ENCODE results near the gene ZRSR2.
"Not testable (repeated sequence)": the region's sequence is repeated elsewhere in the genome, so short reads cannot be mapped to it uniquely, and the experiment has no call there.

ZRSR2 gene

DNA sequence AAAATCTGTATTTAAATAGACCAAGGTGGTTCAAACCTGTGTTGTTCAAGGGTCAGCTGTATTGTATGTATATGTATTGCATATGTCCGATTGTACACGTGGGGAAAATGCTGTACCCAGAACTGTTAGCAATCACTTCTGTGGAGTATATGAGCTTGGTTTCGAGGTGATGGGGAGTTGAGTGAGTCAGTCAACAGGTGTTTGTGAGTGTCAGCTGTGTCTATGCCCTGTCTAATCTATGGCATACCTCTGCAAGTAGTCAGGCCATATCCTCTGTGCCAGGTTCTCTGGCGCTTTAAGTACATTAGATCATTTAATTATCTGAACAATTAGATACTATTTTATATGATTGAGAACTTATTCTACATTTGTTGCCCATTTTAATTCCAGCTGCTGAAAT lies 7.4 kb downstream of the ZRSR2 start:
- no peak for DNase-seq (ENCODE audit: low read depth)

DNA sequence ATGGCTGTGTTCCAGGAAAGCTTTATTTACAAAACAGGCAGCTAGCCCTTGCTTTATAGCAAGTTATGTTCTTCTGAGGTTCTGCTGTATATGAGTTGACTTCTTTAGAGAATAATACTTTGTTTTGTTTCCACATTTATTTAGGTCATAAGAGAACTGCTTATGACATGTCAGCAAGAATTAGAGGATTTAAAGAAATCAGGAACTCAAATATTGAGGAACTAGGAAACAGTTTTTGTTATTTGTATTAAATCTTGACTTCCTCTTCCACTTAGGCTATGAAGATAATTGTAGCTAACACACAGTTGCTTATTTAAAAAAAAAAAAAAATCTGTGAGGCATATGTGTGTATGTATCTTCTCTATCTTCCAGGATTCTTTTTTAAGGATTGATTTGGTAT lies 14.3 kb downstream of the ZRSR2 start:
- DNase-seq (ENCODE audit: low read depth): no peak

DNA sequence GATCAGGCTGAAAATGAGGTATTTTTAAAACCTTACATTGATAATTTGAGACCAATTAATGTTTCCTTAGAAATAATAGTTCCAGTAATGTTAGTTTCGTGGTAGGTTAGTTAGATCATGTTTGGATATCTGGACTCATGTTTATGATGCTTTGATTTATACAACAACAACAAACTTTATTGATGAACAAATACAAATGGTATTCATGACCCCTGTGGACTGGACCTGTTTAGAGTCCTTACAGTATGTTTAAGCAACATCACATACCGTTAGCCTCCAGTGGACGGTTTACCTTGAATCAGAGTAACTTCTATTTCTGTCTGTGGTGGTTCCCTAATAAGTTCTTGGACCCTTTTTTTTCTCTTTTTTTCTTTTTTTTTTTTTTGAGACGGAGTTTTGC lies 18.0 kb downstream of the ZRSR2 start:
- no peak for DNase-seq (ENCODE audit: low read depth)

DNA sequence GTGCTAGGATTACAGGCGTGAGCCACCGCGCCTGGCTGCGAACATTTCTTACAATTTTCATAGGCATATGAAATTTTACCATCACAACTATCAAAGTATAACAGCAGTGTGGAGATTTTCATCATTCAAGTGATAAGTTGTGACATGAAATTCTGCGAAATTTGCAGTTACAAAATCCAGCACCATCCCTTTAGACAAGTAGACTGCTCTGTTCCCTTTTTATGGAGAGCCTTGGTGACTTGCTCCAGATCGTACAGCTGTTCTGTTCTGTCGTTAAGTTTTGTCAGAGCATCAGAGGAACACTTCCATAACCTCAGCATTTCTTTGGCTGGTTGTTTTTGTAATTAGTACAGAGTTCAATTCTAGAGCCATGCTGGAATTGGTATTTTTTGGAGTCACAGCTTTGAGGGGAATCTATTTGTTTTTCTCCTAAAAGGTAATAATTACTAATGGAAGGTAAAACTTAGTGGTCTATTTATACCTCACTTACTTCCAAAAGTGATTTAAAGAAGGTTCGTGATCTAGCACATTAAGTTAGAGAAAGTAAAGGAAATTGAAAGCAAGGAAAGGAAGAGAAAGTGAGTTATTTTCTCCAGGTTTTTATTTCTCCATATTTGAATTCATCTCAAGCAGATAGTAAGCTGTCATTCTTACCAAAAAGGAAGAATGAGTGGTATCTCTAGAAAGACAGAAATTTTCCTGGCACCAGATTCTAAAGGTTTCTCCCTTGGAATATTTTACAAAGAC lies 22.1 kb downstream of the ZRSR2 start:
- DNase-seq (ENCODE audit: low read depth): no peak

DNA sequence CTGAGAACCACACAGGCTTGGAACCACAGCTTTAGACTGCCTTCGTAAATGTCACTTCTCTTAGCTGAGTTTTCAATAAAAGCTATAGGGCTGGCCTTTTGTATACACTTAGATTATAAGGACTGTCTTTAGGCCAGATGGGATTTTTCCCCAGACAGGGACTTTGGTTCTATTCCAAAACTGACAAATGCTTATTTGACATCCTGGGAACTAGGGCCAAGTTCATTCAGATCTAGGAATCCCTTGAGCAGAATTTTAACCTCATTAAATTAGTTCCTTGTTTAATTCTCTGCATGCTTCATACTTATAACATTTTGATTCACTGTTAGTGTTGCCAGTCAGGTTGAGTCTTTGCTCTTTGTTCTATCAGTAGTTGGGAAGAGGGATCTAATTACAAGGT lies 23.1 kb downstream of the ZRSR2 start:
- DNase-seq (ENCODE audit: low read depth): no peak

DNA sequence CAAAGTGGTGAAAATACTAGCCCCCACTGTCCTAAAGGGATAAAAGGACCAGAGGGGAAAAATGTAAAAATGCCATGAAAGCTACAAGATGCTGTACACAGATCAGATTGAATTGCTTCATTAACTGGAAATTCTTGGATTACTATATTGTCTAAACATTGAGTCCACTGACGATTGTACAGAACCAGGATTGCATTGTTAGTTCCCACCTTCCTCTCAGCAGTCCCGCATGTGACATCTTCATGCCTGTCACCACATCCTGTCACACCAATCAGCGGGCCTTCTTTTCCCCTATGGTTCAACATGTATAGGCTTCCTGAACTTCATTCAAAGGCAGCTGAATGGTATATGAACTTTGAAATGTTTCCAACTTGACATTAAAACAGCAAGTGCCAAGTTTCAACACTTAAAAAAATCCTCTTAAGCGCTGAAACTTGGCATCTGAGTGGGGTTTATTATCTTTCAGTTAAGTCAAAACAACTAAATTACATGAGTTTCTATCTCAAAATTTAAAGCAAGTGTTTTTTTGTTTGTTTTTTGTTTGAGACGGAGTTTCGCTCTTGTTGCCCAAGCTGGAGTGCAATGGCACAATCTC lies 24.6 kb downstream of the ZRSR2 start:
- DNase-seq (ENCODE audit: low read depth): no peak

DNA sequence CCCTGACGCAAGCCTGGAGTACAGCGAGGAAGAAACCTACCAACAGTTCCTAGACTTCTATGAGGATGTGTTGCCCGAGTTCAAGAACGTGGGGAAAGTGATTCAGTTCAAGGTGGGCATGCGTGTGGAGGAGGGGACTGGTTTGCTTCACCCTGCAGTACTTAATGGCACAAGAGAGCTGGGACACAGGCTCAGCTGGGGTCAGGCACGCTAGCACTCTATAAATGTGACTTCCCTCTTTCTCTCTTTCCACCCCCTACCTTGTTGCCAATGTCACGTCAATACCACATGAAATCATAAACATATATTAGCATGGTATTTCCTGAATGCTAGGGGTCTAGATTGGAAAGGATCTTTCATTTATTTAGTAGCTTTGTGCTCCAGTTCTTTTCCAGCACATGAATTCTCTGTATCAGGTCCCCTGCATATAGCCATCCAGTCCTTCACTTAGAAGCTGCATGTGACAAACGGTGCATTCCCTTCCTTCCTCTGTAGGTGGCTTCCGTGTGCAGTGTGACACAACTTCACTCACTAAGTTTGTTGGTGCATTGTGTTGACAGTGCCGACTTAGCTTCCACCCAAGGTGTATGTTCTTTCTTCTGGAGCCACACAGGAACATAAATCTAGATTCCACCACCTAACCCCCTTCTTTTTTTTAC lies 25.6 kb downstream of the ZRSR2 start:
- no peak for DNase-seq (ENCODE audit: low read depth)

DNA sequence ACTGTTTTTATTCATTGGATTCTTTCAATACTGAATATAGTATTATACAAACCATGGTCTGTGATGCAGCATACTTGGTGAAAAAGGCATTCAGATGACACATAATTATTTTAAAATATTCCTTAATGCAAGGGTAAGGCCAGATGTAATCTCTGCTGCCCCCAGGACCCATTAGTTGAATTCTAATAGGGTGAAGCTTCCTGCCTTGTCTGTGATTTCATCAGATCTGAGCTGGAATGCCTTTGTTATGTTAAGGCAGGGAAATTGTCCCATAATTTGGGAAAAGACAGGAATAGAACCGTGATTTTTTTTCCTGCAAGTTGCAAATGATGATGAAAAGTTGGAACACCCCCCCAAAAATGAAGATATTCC lies 26.1 kb downstream of the ZRSR2 start:
- DNase-seq (ENCODE audit: low read depth): no peak

DNA sequence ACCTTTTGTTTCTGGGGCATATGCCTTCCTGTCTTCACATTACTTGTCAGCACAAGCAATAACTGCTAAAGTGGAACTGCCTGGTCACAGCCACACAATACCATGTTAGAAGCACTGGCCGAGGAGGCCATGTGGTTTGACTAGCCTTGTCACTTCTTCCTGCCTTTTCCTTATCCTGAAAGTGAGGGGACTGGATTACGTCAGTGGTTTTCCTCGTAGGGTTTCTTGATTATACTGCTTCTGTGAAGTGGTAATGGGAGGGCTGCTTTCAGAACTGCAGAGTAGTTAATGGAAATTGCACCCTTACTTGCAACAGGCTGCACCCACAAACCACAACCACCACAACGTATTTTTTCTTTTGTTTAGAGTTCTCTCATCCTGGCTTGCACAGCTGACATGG lies 26.6 kb downstream of the ZRSR2 start:
- no peak for DNase-seq (ENCODE audit: low read depth)

DNA sequence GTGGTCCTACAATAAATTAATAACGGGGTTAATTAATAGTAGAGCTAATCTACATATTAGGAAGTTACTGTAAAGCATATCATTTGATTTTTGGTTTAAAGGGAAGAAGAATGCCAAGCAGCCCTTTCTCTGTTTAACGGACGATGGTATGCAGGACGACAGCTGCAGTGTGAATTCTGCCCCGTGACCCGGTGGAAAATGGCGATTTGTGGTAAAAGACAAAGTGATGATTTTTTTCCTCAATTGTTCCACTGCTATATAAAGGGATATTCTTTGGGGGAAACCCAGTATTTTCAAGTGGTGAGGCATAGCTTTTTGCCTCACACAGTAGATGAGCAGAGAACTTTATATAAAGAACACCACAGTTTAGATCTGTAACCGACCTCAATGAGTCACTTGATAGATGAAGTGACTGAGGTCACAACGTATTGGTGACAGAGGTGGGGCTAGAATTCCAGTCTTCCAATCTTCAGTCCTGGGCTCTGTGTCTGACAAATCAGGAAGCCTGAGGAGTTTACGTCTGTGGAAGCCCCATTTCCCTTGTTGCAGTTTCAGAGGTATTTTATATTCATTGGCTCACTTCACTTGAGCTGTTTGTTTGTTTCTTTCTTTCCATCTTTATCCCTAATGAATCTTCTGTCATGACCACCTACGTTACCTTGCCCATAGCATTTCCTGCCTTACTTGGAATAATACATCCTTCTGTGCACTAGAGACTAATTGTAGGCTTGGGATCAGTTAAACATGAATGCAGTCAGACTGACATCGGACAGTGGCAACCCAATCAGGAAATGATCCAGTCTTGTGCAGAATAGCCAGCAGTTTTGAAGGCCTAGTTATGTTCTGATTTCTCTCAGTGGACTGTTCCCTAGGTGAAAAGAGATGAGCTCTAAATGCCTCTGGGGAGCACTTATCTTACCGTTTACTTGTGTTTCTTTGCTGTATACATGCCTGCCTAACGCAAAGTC lies 30.1 kb downstream of the ZRSR2 start:
- DNase-seq (ENCODE audit: low read depth): no peak

DNA sequence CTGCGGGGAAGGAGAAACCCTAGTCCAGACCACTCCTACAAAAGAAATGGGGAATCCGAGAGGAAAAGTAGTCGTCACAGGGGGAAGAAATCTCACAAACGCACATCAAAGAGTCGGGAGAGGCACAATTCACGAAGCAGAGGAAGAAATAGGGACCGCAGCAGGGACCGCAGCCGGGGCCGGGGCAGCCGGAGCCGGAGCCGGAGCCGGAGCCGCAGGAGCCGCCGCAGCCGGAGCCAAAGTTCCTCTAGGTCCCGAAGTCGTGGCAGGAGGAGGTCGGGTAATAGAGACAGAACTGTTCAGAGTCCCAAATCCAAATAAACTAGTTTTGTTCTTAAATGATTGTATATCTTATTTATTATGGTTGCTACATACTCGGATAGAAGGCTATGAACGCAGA lies 32.6 kb downstream of the ZRSR2 start:
- DNase-seq (ENCODE audit: low read depth): no peak

DNA sequence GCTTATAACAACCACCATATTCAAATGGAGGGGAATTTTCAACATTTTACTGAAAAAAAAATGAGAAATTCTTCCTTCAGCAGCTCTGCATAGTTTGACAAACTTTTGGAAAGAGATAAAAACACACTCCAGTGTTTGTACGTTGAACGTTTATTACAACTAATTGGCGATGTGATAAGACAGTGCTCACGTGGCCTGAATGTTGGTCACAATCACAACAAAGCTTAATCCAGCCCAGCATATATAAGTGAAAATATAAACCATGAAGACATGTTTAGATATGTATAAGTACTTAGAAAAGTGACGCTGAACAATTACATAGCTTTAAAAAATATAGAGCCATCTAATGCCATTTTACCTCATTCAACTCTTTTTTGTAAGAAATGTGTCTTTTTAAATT lies 35.7 kb downstream of the ZRSR2 start:
- DNase-seq (ENCODE audit: low read depth): no peak

DNA sequence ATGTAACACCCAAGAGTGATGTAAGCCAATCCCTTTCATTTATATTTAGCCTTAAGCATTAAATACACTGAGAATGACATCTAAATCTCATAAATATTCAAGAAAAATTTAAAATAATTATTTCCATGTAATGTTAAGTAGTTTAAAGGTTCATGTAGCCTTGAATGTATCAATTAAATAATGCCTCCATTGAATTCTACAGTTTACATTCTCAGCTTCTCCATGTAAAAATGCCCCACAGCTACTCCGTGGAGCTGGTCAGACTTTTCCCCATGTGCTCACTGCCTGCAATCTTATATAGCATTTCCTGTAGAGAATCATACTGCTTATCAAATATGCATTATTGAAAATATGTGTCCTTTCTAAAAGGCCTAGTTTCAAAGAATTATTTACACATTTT lies 38.9 kb downstream of the ZRSR2 start:
- DNase-seq (ENCODE audit: low read depth): no peak

DNA sequence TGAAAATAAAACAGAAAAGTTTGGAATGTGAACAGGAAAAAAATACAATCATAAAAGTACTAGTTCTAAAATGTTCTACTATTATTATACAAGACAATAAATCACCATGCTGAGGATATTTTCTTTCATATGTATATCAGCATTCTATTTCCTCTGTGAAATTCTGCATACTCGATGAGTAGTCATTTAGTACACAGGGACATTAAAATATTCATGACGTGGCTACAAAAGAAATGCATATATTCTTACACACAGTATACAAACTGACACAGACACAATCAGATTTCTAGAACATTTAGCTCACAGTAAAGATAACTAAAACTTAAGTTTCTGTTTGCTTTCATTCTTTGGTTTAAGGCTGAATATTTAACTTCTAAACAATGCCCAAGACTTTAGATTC lies 41.1 kb downstream of the ZRSR2 start:
- not testable (repeated sequence) for DNase-seq (ENCODE audit: low read depth)

DNA sequence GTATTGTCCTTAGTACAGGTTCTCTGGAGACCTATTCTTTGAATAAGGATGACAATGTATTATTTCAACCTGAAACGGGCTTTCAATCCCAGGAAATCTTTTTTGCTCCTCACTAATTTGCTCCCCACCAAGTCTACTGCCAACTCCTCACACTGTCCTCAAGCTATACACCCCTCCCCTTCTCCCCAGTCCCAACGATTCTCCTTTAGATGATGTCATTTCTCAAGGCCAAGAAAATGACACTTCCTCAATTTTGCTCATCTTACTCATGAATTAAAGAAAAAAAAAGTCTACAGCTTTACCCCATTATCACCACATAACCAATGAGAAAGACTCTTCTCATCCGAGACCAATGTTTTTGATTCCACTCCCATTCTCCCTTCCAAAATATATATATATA lies 43.8 kb downstream of the ZRSR2 start:
- DNase-seq (ENCODE audit: low read depth): no peak

DNA sequence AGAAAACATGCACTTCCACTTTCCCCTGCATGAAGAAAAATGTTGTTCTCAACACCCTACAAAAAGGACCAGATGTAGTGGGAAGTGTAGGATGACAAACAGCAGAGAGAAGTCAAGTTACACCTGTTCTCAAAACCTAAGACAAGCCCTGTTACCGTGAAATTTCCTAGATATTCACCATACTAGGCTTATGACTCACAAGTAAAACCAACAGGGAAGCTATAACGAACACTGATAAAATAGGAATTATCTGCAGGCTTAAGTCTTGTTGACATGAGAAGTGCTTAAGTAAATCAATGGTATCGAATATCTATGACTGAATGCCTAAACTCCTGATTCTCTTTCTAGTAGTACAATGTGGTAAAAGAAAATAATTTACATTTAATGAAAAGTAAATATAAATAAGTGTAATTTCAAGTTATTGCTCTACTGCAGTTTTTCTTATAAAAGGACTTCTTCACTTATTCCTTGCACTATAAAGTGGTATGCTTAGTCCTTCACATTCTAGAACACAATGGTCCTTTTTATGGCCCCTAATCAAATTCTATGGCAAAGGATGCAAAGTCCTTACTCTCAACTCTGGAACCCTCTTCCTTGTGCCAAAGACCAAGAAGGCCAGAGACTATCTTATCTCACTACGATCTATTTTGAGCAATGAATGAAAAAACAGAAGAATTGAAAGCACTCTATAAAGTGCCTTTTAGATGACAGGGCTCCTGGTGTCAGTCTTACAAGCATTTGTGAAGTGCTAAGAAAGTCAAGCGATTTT lies 44.7 kb downstream of the ZRSR2 start:
- no peak for DNase-seq (ENCODE audit: low read depth)

DNA sequence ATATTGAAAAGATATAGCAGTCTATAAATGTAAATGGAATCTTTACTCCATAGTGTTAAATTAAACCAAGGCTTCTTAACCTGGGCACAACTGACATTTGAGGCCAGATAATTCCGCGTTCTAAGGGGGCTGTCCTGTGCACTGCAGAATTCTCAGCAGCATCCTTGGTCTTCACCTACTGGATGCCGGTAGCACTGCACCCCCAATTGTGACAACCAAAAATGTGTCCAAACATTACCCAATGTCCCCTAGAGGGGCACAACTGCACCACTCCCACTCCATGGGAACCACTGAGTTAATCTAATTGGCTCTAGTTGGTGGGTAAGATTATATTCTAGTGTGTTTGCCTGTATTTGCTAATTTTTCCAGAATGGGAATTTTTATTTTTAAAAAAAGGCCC lies 47.7 kb downstream of the ZRSR2 start:
- DNase-seq (ENCODE audit: low read depth): no peak

DNA sequence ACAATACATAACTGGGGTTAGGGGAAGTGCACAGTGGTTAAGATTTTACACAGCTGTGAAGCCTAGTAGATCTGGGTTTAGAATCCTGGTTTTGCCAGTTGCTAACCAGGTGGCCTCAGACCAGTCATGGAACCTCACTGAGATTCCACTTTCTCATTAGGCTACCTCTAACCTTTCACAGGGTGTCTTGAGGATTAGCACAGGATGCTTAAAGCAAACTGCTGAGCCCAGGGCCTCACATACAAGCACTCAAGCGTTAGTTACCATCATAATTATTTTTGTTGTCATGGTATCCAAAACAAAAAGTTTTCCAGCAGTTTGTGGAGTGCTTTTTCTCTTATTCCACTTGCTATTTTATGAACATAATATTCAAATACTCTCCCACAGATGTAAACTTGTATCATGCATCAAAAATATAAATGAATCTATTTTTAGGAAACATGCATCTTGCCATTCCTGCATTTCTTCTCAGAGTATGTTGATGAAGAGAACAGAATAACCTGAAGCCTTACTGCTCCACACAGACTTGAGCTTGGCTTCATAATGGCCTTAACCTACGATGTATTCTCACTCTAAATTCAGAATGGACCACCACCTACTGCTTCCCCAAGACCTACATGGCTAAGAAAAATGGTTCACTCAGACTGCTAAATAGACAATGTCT lies 51.7 kb downstream of the ZRSR2 start:
- DNase-seq (ENCODE audit: low read depth): no peak

DNA sequence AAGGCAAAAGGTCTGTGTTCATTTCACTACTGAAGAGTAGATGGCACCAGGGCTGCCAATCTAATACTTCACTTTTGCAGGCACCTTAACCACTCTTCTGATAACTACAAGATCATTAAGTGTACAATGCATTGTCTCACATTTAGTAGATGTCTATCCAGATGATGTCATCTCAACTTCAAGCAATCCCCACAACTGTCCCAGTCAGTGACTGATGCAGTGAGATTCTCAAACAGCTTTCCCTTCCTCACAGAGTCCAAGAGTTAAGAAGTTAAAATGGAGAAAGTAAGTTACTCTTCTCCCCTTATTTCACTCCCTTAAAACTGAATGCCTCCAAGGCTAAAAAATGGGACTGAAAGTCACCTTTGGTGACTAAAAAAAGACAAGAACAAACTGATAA lies 53.7 kb downstream of the ZRSR2 start:
- DNase-seq (ENCODE audit: low read depth): no peak

DNA sequence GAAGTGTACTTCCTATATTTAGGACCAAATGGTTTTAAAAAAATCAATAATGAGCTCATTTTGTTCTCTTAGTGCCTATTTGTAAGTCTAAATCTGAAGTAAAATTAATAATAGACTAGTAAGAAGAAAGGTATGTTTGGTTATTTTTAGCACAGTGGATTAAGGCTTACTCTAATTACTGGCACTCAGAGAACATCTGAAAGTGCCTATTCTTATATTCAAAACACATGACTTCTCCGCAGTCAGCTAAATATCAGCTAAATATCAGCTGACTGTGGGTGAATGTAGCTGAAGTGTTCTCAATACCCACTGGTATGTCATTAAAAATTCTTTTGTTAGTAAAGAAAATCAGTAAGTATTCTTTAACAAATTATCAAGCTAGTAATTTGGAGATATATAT lies 58.3 kb downstream of the ZRSR2 start:
- no peak for DNase-seq (ENCODE audit: low read depth)

DNA sequence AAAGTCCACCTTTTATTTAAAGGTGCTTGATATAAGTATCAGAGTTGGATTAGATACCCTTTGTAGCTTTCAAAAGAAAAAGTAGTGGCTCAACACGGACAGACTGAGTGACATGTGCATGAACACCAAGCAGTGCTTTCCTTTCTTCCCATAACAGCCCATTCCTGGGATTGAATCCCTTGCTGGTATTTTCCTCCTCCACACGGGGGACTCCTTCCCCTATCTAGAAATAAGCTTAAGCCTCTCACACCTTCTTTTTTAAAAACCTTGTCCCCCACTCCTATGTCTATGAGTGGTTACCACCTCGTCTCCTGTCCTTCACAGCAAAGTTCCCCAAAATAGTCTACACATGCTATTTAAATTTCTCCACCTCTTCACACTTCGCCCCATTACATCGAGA lies 59.3 kb downstream of the ZRSR2 start:
- no peak for DNase-seq (ENCODE audit: low read depth)
